ENCODE results near the gene ATG12. TPM values are rescaled to one million over a fixed set of nuclear protein-coding genes. Genes with fewer than 3 reads are reported as not detected.
"Not testable (repeated sequence)": the region's sequence is repeated elsewhere in the genome, so short reads cannot be mapped to it uniquely, and the experiment has no call there.

Gene ATG12
- total RNA-seq, 1 experiment from 2014 or later: 18.9 TPM

GRCh38 chr5:115811406-115811805 is 30.0 kb downstream of the ATG12 start:
- H3F3A ChIP-seq (ENCODE audit: low read length, unreplicated experiment): no peaks in the 10 kb centered on the region
- BruUV-seq (replicated peaks): no TSS peak
- H3K9ac ChIP-seq (ENCODE audit: low read length): no peak overlapping the region
- H3K9me3 ChIP-seq (ENCODE audit: low read length): no peaks in the 10 kb centered on the region
- H3K27me3 ChIP-seq (ENCODE audit: low read length): peaks cover 26% of the 10 kb centered on the region; the same call in 1 of the 2 replicates
- no peak overlapping the region for H2AFZ ChIP-seq (ENCODE audit: low read length)
- DNase-seq (no peak), ATAC-seq (no peak)
- H3K79me2 ChIP-seq (ENCODE audit: low read length): no peaks in the 10 kb centered on the region
- no peaks in the 10 kb centered on the region for H3K9me2 ChIP-seq (replicated peaks; ENCODE audit: low read length)
- no peak overlapping the region for H3K4me2 ChIP-seq (ENCODE audit: low read length)
- no peak for TF ChIP-seq EZH2 (IDR thresholded peaks at IDR 0.05; ENCODE audit: low read length, unreplicated experiment)
- no peak for TF ChIP-seq CTCF (conservative IDR thresholded peaks at IDR 0.05; ENCODE audit: low read depth, low read length)
- no peak for TF ChIP-seq EZH2phosphoT487 (IDR thresholded peaks at IDR 0.05; ENCODE audit: borderline replicate concordance, low read length)
- H3K4me1 ChIP-seq (ENCODE audit: insufficient read depth, low read length): no peaks in the 10 kb centered on the region
- ChIA-PET POLR2A (ENCODE audit: unreplicated experiment) (no interaction called here), CTCF (no interaction called here)
- intact Hi-C loops (cut with micrococcal nuclease): no loop called here
- no peaks in the 10 kb centered on the region for H3K36me3 ChIP-seq (ENCODE audit: low read depth, low read length)
- H4K20me1 ChIP-seq (ENCODE audit: low read length): no peaks in the 10 kb centered on the region
- no peak overlapping the region for H3K4me3 ChIP-seq (ENCODE audit: low read length)
- H3K27ac ChIP-seq (ENCODE audit: low read length): no peak overlapping the region

GRCh38 chr5:115810761-115811160 is 30.6 kb downstream of the ATG12 start:
- H3K9me3 ChIP-seq (ENCODE audit: low read length): no peaks in the 10 kb centered on the region
- H3K4me3 ChIP-seq (ENCODE audit: low read length): no peak overlapping the region
- H3F3A ChIP-seq (ENCODE audit: low read length, unreplicated experiment): no peaks in the 10 kb centered on the region
- H3K27me3 ChIP-seq (ENCODE audit: low read length): peaks cover 26% of the 10 kb centered on the region; the same call in 1 of the 2 replicates
- DNase-seq: peak; percentile 16
- BruUV-seq (replicated peaks): no TSS peak
- no peaks in the 10 kb centered on the region for H4K20me1 ChIP-seq (ENCODE audit: low read length)
- no peak for ATAC-seq
- no peak overlapping the region for H3K27ac ChIP-seq (ENCODE audit: low read length)
- CTCF ChIA-PET: no interaction called here
- no peak overlapping the region for H3K9ac ChIP-seq (ENCODE audit: low read length)
- no peak overlapping the region for H2AFZ ChIP-seq (ENCODE audit: low read length)
- POLR2A ChIA-PET (ENCODE audit: unreplicated experiment): no interaction called here
- no peaks in the 10 kb centered on the region for H3K36me3 ChIP-seq (ENCODE audit: low read depth, low read length)
- no peak for TF ChIP-seq EZH2phosphoT487 (IDR thresholded peaks at IDR 0.05; ENCODE audit: borderline replicate concordance, low read length)
- no peak for TF ChIP-seq EZH2 (IDR thresholded peaks at IDR 0.05; ENCODE audit: low read length, unreplicated experiment)
- no peak for TF ChIP-seq CTCF (conservative IDR thresholded peaks at IDR 0.05; ENCODE audit: low read depth, low read length)
- intact Hi-C loops (cut with micrococcal nuclease): no loop called here
- no peaks in the 10 kb centered on the region for H3K4me1 ChIP-seq (ENCODE audit: insufficient read depth, low read length)
- no peaks in the 10 kb centered on the region for H3K9me2 ChIP-seq (replicated peaks; ENCODE audit: low read length)
- H3K79me2 ChIP-seq (ENCODE audit: low read length): no peaks in the 10 kb centered on the region
- H3K4me2 ChIP-seq (ENCODE audit: low read length): no peak overlapping the region

- Histone ChIP-seq H3K36me3 (ENCODE audit: low read depth, low read length) (no peaks in the 10 kb centered on the region), H3K4me1 (ENCODE audit: insufficient read depth, low read length) (no peaks in the 10 kb centered on the region), H3K9me2 (replicated peaks; ENCODE audit: low read length) (no peaks in the 10 kb centered on the region), H3K27me3 (ENCODE audit: low read length) (peaks cover 27% of the 10 kb centered on the region), H3K9ac (ENCODE audit: low read length) (no peak overlapping the region), H3K4me3 (ENCODE audit: low read length) (no peak overlapping the region), H3F3A (ENCODE audit: low read length, unreplicated experiment) (no peaks in the 10 kb centered on the region), H3K4me2 (ENCODE audit: low read length) (no peak overlapping the region), H3K79me2 (ENCODE audit: low read length) (no peaks in the 10 kb centered on the region), H2AFZ (ENCODE audit: low read length) (no peak overlapping the region), H4K20me1 (ENCODE audit: low read length) (no peaks in the 10 kb centered on the region), H3K27ac (ENCODE audit: low read length) (no peak overlapping the region), H3K9me3 (ENCODE audit: low read length) (no peaks in the 10 kb centered on the region)
- no peak for DNase-seq
- intact Hi-C loops (cut with micrococcal nuclease): no loop called here
- POLR2A ChIA-PET (ENCODE audit: unreplicated experiment): no interaction called here
- ATAC-seq: no peak
- TF ChIP-seq EZH2 (IDR thresholded peaks at IDR 0.05; ENCODE audit: low read length, unreplicated experiment): no peak
- TF ChIP-seq CTCF (conservative IDR thresholded peaks at IDR 0.05; ENCODE audit: low read depth, low read length): no peak
- no peak for TF ChIP-seq EZH2phosphoT487 (IDR thresholded peaks at IDR 0.05; ENCODE audit: borderline replicate concordance, low read length)
- BruUV-seq (replicated peaks): no TSS peak
- CTCF ChIA-PET: no interaction called here
These were observed 31.4 kb downstream of the ATG12 start for GRCh38 chr5:115809946-115810345.

- POLR2A ChIA-PET (ENCODE audit: unreplicated experiment); DNase-seq: not testable (repeated sequence)
These were observed 33.3 kb downstream of the ATG12 start for GRCh38 chr5:115808066-115808465.

More at GRCh38 chr5:115808066-115808465, 33.3 kb downstream of the ATG12 start:
- H3K9me2 ChIP-seq (replicated peaks; ENCODE audit: low read length); H3K36me3 ChIP-seq (ENCODE audit: low read depth, low read length); H3K9me3 ChIP-seq (ENCODE audit: low read length); H3F3A ChIP-seq (ENCODE audit: low read length, unreplicated experiment); BruUV-seq (replicated peaks); H3K27ac ChIP-seq (ENCODE audit: low read length); H3K79me2 ChIP-seq (ENCODE audit: low read length); H3K4me3 ChIP-seq (ENCODE audit: low read length); H3K4me1 ChIP-seq (ENCODE audit: insufficient read depth, low read length); ATAC-seq; H4K20me1 ChIP-seq (ENCODE audit: low read length); intact Hi-C loops (cut with micrococcal nuclease); H3K9ac ChIP-seq (ENCODE audit: low read length); H3K27me3 ChIP-seq (ENCODE audit: low read length); H2AFZ ChIP-seq (ENCODE audit: low read length); H3K4me2 ChIP-seq (ENCODE audit: low read length): not testable (repeated sequence)
- CTCF ChIA-PET: interaction anchor here (0.7 kb wide), 1 partner anchor 715 kb away, joined by 4 read pairs; no protein-coding TSS in a partner anchor

Measured in PC-3 (cell line).